MM.1S (cell line): ENCODE data around the gene PNKD.

Experiments used
- CTCF ChIP-seq: fragments of 300-600 bp; sonication (generic); IDR thresholded peaks from 2 replicates; pipeline ENCODE4 v1.5.1; 2016; ENCODE audit warnings: antibody characterized with exemption, low read length, mixed read lengths
- EZH2 ChIP-seq: fragments of 300-600 bp; sonication (generic); optimal IDR thresholded peaks from 2 replicates; pipeline ENCODE3; 2017; ENCODE audit warnings: low read depth, mild to moderate bottlenecking, antibody characterized with exemption, low read length, mixed read lengths
- EZH2phosphoT487 ChIP-seq: fragments of 300-600 bp; sonication (generic); IDR thresholded peaks from 2 replicates; pipeline ENCODE4 v1.6.1; 2018; ENCODE audit warnings: antibody characterized with exemption, low read length

GRCh38 chr2:218332288-218332687 is 62.0 kb downstream of the PNKD start:
- no peak for TF ChIP-seq CTCF
- TF ChIP-seq EZH2: no peak
- TF ChIP-seq EZH2phosphoT487: no peak
